SK-N-SH (cell line): Measurements from ENCODE around the gene CHCHD3. TPM values are rescaled to one million over a fixed set of nuclear protein-coding genes. Genes with fewer than 3 reads are reported as not detected.

Source experiments
- CTCF ChIA-PET: fragments of 300-600, 350-600 bp; formaldehyde crosslinking; extraction: SDS; loops from one replicate; lab custom pipeline; 2021; lab: Yijun Ruan, JAX
- POLR2A ChIA-PET: fragments of 350-600 bp; sonication (Branson Sonifier 250); formaldehyde crosslinking; extraction: SDS; loops from one replicate; lab custom pipeline; 2020; ENCODE audit warnings: antibody characterized with exemption, inconsistent platforms; lab: Yijun Ruan, JAX
- DNase-seq: peaks from one replicate; pipeline ENCODE4 v3.0.0; 2012
- H2AFZ ChIP-seq: fragments of 200-600 bp; sonication (generic); 2 replicates; pipeline ENCODE4 v1.8.1; 2016; ENCODE audit warnings: antibody characterized with exemption, mild to moderate bottlenecking, low read depth
- H3F3A ChIP-seq: fragments of 200-600 bp; sonication (generic); replicated peaks from 2 replicates; pipeline ENCODE3; 2016; ENCODE audit warnings: antibody characterized with exemption, mild to moderate bottlenecking; ENCODE audit not compliant: insufficient read depth
- H3K27ac ChIP-seq, 2 experiments: fragments of 200-500 bp in 1 of 2; fragments of 200-600 bp in 1 of 2; sonication (Bioruptor generic) in 1 of 2; sonication (generic), shearing (Covaris generic) in 1 of 2; 2 replicates each; pipeline versions ENCODE4 v1.5.1 to v1.6.1; 2014 to 2016; ENCODE audit warnings: low read depth in 2 of 2, inconsistent platforms in 1 of 2, low read length in 1 of 2, mild to moderate bottlenecking in 1 of 2, mixed read lengths in 1 of 2
- H3K27me3 ChIP-seq: fragments of 200-600 bp; sonication (generic), shearing (Covaris generic); 2 replicates; pipeline ENCODE4 v1.6.1; 2016; ENCODE audit warnings: mixed run types; ENCODE audit not compliant: insufficient read depth
- H3K36me3 ChIP-seq, 2 experiments: fragments of 200-500 bp in 1 of 2; fragments of 200-600 bp in 1 of 2; sonication (Bioruptor generic) in 1 of 2; sonication (generic) in 1 of 2; replicated peaks in 1 of 2; 2 replicates each; pipeline versions ENCODE3 to v1.5.1; 2014 to 2016; ENCODE audit warnings: low read length in 1 of 2, mild to moderate bottlenecking in 1 of 2; ENCODE audit not compliant: insufficient read depth in 2 of 2, control insufficient read depth in 1 of 2
- H3K4me1 ChIP-seq, 2 experiments: fragments of 200-500 bp in 1 of 2; fragments of 200-600 bp in 1 of 2; sonication (Bioruptor generic) in 1 of 2; sonication (generic), shearing (Covaris generic) in 1 of 2; 2 replicates each; pipeline versions ENCODE4 v1.5.1 to v1.6.1; 2014 to 2016; ENCODE audit warnings: low read depth in 1 of 2, low read length in 1 of 2, mixed run types in 1 of 2; ENCODE audit not compliant: insufficient read depth in 2 of 2, control insufficient read depth in 1 of 2
- H3K4me2 ChIP-seq: fragments of 200-600 bp; sonication (generic), shearing (Covaris generic); 2 replicates; pipeline ENCODE4 v1.6.1; 2017; ENCODE audit warnings: mixed run types
- H3K4me3 ChIP-seq, 2 experiments: fragments of 200-500 bp in 1 of 2; fragments of 200-600 bp in 1 of 2; sonication (Bioruptor generic) in 1 of 2; sonication (generic), shearing (Covaris generic) in 1 of 2; 2 replicates each; pipeline versions ENCODE4 v1.5.1 to v1.8.1; 2014 to 2016; ENCODE audit warnings: low read depth in 2 of 2, inconsistent platforms in 1 of 2, low read length in 1 of 2, mild to moderate bottlenecking in 1 of 2, mixed read lengths in 1 of 2, moderate library complexity in 1 of 2
- H3K79me2 ChIP-seq: fragments of 200-600 bp; sonication (generic); 2 replicates; pipeline ENCODE4 v1.8.1; 2017; ENCODE audit warnings: mild to moderate bottlenecking; ENCODE audit not compliant: insufficient read depth
- H3K9ac ChIP-seq: fragments of 200-600 bp; sonication (generic); 2 replicates; pipeline ENCODE4 v1.6.1; 2017; ENCODE audit warnings: mixed run types
- H3K9me2 ChIP-seq: fragments of 200-600 bp; sonication (generic); 2 replicates; pipeline ENCODE4 v1.6.1; 2017; ENCODE audit warnings: mixed run types
- H3K9me3 ChIP-seq: fragments of 200-600 bp; sonication (generic); 2 replicates; pipeline ENCODE4 v1.6.1; 2017; ENCODE audit warnings: mixed run types, mild to moderate bottlenecking, moderate library complexity
- H4K20me1 ChIP-seq: fragments of 200-600 bp; sonication (generic); 2 replicates; pipeline ENCODE4 v1.6.1; 2017; ENCODE audit warnings: mild to moderate bottlenecking, mixed run types; ENCODE audit not compliant: insufficient read depth
- EZH2phosphoT487 ChIP-seq: fragments of 200-600 bp; sonication (generic); IDR thresholded peaks from 2 replicates; pipeline ENCODE4 v1.6.1; 2017; ENCODE audit warnings: low read depth, mixed run types, mild to moderate bottlenecking, antibody characterized with exemption, moderate library complexity, borderline replicate concordance
- FOSL2 ChIP-seq: IDR thresholded peaks from 2 replicates; pipeline ENCODE4 v1.4.0; 2012; ENCODE audit warnings: low read depth, mild to moderate bottlenecking, moderate library complexity, borderline replicate concordance
- FOXM1 ChIP-seq: IDR thresholded peaks from 2 replicates; pipeline ENCODE4 v1.4.0; 2012; ENCODE audit warnings: low read depth, mild to moderate bottlenecking
- GABPA ChIP-seq: IDR thresholded peaks from 2 replicates; pipeline ENCODE4 v1.4.0; 2012; ENCODE audit warnings: low read depth, mild to moderate bottlenecking
- GATA2 ChIP-seq: sonication (generic); formaldehyde crosslinking; IDR thresholded peaks from 2 replicates; pipeline ENCODE4 v1.5.0; 2020; ENCODE audit warnings: mild to moderate bottlenecking, missing genetic modification reagents
- JUND ChIP-seq: IDR thresholded peaks from 2 replicates; pipeline ENCODE4 v1.4.0; 2012
- MEF2A ChIP-seq: IDR thresholded peaks from 2 replicates; pipeline ENCODE4 v1.4.0; 2012; ENCODE audit warnings: low read depth, borderline replicate concordance
- NRF1 ChIP-seq: IDR thresholded peaks from 2 replicates; pipeline ENCODE4 v1.6.1; 2012; ENCODE audit warnings: low read depth, mild to moderate bottlenecking, low read length
- RFX5 ChIP-seq: IDR thresholded peaks from 2 replicates; pipeline ENCODE4 v1.6.1; 2012; ENCODE audit warnings: mild to moderate bottlenecking, improper control_type of control experiment, low read length
- RXRA ChIP-seq: IDR thresholded peaks from 2 replicates; pipeline ENCODE4 v1.4.0; 2012; ENCODE audit warnings: low read depth, mild to moderate bottlenecking, borderline replicate concordance
- SMC3 ChIP-seq: IDR thresholded peaks from 2 replicates; pipeline ENCODE4 v1.6.1; 2012; ENCODE audit warnings: low read depth, low read length, improper control_type of control experiment
- TCF12 ChIP-seq: IDR thresholded peaks from 2 replicates; pipeline ENCODE4 v1.4.0; 2012
- WGBS: methylation state at CpG from one replicate; pipeline ENCODE4 v1.1.6; 2017; ENCODE audit warnings: low lambda C conversion rate; 5-methylcytosine and 5-hydroxymethylcytosine counted together
- polyA plus RNA-seq, 3 experiments: library from polyadenylated mRNA; depleted of rRNA; stranded (reverse); fragments of >200 nt; gene quantifications; 2 replicates each; pipeline ENCODE4 v1.2.3, GENCODE V29; 2012
- TF ChIP-seq, protein P1 (sequence below): fragments of 150-350 bp; IDR thresholded peaks from 2 replicates; pipeline ENCODE4 v1.6.1; 2016; ENCODE audit warnings: mild to moderate bottlenecking, low read depth, low read length
- TF ChIP-seq, protein P2 (sequence below): IDR thresholded peaks from 2 replicates; pipeline ENCODE4 v1.4.0; 2012; ENCODE audit warnings: low read depth, borderline replicate concordance
- TF ChIP-seq, protein P3 (sequence below): IDR thresholded peaks from 2 replicates; pipeline ENCODE4 v1.4.0; 2012; ENCODE audit warnings: low read depth, borderline replicate concordance
- TF ChIP-seq, protein P4 (sequence below): IDR thresholded peaks from 2 replicates; pipeline ENCODE4; 2012
- TF ChIP-seq, protein P5 (sequence below): IDR thresholded peaks from 2 replicates; pipeline ENCODE4 v1.4.0; 2012; ENCODE audit warnings: low read depth
- TF ChIP-seq, protein P6 (sequence below): fragments of 150-350 bp; IDR thresholded peaks from 2 replicates; pipeline ENCODE4 v1.6.1; 2017; ENCODE audit warnings: antibody characterized with exemption, low read length, low read depth, borderline replicate concordance
- TF ChIP-seq, protein P7 (sequence below): IDR thresholded peaks from 2 replicates; pipeline ENCODE4 v1.6.1; 2012; ENCODE audit warnings: mild to moderate bottlenecking, low read depth, low read length, moderate library complexity

Gene CHCHD3
- polyA plus RNA-seq, 1 of the 3 experiments (the other 2 are of a cell fraction), result 97.1 TPM

DNA sequence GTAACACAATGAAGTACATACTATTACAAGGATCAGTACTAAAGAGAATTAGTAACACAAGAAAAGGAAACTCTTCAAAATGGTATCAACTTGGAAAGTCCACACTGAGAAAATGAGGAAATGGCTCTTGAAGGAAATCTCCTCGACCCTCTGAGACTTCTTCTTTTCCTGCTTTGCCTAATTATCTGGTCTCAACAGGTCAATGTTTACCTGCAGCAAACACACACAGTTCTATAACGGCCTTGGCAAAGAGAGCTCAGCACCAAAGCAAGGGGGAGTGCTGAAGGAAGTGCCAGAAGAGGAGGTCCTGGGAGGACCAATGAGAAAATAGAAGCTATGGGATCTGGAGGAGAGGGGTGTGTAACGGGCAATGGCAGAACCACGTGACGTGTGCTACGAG, 21.9 kb downstream of the CHCHD3 start:
- CTCF ChIA-PET, result interaction anchor here (1.5 kb wide), 1 partner anchor 11 kb away, joined by 3 read pairs; no protein-coding TSS in a partner anchor
- Histone ChIP-seq H3K9me2 (no peaks in the 10 kb centered on the region), H3K27me3 (no peaks in the 10 kb centered on the region), H3K4me3 (no peak overlapping the region), H3F3A (no peaks in the 10 kb centered on the region), H3K4me2 (no peak overlapping the region), H3K79me2 (peaks cover 87% of the 10 kb centered on the region), H2AFZ (no peak overlapping the region), H3K9me3 (no peaks in the 10 kb centered on the region)
- 93% methylated on average over 6 of the region's 6 CpGs for WGBS
- no peak for DNase-seq
- TF ChIP-seq MEF2A (no peak), FOSL2 (no peak), GATA2 (no peak), EZH2phosphoT487 (no peak), FOXM1 (no peak), NRF1 (no peak)
- TF ChIP-seq, protein P1, sequence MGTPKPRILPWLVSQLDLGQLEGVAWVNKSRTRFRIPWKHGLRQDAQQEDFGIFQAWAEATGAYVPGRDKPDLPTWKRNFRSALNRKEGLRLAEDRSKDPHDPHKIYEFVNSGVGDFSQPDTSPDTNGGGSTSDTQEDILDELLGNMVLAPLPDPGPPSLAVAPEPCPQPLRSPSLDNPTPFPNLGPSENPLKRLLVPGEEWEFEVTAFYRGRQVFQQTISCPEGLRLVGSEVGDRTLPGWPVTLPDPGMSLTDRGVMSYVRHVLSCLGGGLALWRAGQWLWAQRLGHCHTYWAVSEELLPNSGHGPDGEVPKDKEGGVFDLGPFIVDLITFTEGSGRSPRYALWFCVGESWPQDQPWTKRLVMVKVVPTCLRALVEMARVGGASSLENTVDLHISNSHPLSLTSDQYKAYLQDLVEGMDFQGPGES, result no peak
- TF ChIP-seq, protein P2, sequence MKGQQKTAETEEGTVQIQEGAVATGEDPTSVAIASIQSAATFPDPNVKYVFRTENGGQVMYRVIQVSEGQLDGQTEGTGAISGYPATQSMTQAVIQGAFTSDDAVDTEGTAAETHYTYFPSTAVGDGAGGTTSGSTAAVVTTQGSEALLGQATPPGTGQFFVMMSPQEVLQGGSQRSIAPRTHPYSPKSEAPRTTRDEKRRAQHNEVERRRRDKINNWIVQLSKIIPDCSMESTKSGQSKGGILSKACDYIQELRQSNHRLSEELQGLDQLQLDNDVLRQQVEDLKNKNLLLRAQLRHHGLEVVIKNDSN, result no peak
- TF ChIP-seq, protein P3, sequence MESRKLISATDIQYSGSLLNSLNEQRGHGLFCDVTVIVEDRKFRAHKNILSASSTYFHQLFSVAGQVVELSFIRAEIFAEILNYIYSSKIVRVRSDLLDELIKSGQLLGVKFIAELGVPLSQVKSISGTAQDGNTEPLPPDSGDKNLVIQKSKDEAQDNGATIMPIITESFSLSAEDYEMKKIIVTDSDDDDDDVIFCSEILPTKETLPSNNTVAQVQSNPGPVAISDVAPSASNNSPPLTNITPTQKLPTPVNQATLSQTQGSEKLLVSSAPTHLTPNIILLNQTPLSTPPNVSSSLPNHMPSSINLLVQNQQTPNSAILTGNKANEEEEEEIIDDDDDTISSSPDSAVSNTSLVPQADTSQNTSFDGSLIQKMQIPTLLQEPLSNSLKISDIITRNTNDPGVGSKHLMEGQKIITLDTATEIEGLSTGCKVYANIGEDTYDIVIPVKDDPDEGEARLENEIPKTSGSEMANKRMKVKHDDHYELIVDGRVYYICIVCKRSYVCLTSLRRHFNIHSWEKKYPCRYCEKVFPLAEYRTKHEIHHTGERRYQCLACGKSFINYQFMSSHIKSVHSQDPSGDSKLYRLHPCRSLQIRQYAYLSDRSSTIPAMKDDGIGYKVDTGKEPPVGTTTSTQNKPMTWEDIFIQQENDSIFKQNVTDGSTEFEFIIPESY, result no peak
- TF ChIP-seq, protein P4, sequence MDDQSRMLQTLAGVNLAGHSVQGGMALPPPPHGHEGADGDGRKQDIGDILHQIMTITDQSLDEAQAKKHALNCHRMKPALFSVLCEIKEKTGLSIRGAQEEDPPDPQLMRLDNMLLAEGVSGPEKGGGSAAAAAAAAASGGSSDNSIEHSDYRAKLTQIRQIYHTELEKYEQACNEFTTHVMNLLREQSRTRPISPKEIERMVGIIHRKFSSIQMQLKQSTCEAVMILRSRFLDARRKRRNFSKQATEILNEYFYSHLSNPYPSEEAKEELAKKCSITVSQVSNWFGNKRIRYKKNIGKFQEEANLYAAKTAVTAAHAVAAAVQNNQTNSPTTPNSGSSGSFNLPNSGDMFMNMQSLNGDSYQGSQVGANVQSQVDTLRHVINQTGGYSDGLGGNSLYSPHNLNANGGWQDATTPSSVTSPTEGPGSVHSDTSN, result no peak
- TF ChIP-seq, protein P5, sequence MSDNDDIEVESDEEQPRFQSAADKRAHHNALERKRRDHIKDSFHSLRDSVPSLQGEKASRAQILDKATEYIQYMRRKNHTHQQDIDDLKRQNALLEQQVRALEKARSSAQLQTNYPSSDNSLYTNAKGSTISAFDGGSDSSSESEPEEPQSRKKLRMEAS, result no peak
- TF ChIP-seq, all 33 proteins: peak for 0
- Histone ChIP-seq H3K36me3 (peaks cover 7 to 13% of the 10 kb centered on the region in 2 experiments), H4K20me1 (0 out of 2 replicates have a peak, but pooled peaks cover 5% of the 10 kb centered on the region), H3K4me1 (peaks cover 0 to 6% of the 10 kb centered on the region in 2 experiments; a peak in 2 of 4 replicates), H3K9ac (no peak overlapping the region), H3K27ac (no peak overlapping the region)
- POLR2A ChIA-PET, result no interaction called here

DNA sequence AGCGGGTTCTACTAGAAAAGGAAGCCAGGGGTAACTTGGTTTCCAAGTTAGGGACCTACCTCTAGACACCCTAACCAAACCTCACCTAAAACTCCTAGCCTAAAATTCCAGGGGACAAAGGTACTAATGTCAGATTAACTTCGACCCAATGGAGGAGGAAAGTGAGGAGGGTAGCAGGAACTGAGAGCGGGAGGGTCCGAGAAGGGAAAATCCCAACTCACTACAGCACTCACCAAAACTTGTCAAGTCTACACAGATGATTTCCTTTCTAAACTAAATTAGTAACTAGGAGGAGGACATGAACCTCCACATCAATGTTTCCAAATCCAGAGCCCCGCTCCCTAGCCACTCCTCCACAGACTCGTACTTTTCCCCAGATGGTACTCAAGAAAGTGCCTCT, 22.6 kb downstream of the CHCHD3 start:
- H4K20me1 ChIP-seq, result 0 out of 2 replicates have a peak, but pooled peaks cover 5% of the 10 kb centered on the region
- 95% methylated on average over 6 of the region's 6 CpGs for WGBS
- no peak overlapping the region for H2AFZ ChIP-seq
- DNase-seq, result no peak
- POLR2A ChIA-PET, result no interaction called here
- H3K4me1 ChIP-seq, result no peaks in the 10 kb centered on the region; a peak in 2 of 4 replicates
- H3K79me2 ChIP-seq, result peaks cover 84% of the 10 kb centered on the region
- H3K4me2 ChIP-seq, result no peak overlapping the region
- H3K36me3 ChIP-seq, result peaks cover under 1 to 12% of the 10 kb centered on the region in 2 experiments
- no peak overlapping the region for H3K27ac ChIP-seq
- no peaks in the 10 kb centered on the region for H3K9me2 ChIP-seq
- no peaks in the 10 kb centered on the region for H3K9me3 ChIP-seq
- no peaks in the 10 kb centered on the region for H3K27me3 ChIP-seq
- CTCF ChIA-PET, result interaction anchor here (1.5 kb wide), 1 partner anchor 12 kb away, joined by 3 read pairs; no protein-coding TSS in a partner anchor
- H3K9ac ChIP-seq, result no peak overlapping the region
- H3F3A ChIP-seq, result no peaks in the 10 kb centered on the region
- no peak overlapping the region for H3K4me3 ChIP-seq
- TF ChIP-seq TCF12 (no peak), RFX5 (no peak), RXRA (no peak), GABPA (no peak), SMC3 (no peak), GATA2 (no peak), JUND (no peak)
- TF ChIP-seq, protein P6, sequence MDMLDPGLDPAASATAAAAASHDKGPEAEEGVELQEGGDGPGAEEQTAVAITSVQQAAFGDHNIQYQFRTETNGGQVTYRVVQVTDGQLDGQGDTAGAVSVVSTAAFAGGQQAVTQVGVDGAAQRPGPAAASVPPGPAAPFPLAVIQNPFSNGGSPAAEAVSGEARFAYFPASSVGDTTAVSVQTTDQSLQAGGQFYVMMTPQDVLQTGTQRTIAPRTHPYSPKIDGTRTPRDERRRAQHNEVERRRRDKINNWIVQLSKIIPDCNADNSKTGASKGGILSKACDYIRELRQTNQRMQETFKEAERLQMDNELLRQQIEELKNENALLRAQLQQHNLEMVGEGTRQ, result no peak
- TF ChIP-seq, protein P7, sequence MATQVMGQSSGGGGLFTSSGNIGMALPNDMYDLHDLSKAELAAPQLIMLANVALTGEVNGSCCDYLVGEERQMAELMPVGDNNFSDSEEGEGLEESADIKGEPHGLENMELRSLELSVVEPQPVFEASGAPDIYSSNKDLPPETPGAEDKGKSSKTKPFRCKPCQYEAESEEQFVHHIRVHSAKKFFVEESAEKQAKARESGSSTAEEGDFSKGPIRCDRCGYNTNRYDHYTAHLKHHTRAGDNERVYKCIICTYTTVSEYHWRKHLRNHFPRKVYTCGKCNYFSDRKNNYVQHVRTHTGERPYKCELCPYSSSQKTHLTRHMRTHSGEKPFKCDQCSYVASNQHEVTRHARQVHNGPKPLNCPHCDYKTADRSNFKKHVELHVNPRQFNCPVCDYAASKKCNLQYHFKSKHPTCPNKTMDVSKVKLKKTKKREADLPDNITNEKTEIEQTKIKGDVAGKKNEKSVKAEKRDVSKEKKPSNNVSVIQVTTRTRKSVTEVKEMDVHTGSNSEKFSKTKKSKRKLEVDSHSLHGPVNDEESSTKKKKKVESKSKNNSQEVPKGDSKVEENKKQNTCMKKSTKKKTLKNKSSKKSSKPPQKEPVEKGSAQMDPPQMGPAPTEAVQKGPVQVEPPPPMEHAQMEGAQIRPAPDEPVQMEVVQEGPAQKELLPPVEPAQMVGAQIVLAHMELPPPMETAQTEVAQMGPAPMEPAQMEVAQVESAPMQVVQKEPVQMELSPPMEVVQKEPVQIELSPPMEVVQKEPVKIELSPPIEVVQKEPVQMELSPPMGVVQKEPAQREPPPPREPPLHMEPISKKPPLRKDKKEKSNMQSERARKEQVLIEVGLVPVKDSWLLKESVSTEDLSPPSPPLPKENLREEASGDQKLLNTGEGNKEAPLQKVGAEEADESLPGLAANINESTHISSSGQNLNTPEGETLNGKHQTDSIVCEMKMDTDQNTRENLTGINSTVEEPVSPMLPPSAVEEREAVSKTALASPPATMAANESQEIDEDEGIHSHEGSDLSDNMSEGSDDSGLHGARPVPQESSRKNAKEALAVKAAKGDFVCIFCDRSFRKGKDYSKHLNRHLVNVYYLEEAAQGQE, result no peak
